ENCODE results near the gene HPSE2.

Gene HPSE2

DNA sequence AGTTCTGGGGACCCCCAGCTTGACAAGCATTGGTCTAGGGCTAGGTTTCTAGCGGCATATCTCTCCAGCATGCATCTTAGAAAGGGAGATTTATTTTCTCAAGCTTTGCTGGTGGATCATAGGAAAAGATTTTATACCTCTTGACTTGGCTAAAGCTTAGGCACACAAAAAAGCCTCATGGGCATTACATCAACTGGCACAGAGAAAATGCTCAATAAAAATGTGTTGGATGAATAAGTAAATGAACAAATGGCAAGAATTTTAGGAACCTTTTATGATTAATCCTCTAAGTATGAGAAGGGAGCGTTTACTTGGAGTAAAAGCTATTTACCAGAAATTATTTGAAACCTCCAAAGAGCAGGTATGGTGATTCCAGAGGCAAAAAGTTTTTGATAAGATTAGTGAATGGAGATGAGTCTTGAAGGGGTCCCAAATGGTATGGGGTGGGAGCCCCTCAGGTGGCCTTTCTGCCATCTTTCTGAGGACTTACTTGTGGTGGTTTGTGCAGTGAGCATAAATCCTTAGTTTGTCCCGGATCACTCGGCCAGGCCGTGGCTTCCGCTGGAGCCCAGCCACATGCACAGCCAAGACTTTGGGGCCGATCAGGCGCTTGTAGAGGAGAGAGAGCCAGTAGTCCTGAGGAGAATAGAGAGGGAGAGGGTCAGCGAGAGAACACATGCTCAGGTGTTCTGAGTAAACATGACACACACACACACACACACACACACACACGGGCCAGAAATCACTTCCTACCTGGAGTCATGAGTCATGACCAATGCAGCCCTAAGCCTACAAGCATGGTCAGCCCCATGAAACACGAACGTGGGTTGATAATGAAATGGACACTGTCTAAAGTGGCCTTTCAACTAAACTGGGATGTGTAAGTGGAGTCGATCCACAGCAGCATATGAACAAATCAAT is 745.8 kb downstream of the HPSE2 start:
- ATAC-seq (ENCODE audit: insufficient read depth, low read depth) (no peak), DNase-seq (no peak)
- no peak overlapping the region for H3K27ac ChIP-seq (ENCODE audit: low read length)
- TF ChIP-seq, protein P1, sequence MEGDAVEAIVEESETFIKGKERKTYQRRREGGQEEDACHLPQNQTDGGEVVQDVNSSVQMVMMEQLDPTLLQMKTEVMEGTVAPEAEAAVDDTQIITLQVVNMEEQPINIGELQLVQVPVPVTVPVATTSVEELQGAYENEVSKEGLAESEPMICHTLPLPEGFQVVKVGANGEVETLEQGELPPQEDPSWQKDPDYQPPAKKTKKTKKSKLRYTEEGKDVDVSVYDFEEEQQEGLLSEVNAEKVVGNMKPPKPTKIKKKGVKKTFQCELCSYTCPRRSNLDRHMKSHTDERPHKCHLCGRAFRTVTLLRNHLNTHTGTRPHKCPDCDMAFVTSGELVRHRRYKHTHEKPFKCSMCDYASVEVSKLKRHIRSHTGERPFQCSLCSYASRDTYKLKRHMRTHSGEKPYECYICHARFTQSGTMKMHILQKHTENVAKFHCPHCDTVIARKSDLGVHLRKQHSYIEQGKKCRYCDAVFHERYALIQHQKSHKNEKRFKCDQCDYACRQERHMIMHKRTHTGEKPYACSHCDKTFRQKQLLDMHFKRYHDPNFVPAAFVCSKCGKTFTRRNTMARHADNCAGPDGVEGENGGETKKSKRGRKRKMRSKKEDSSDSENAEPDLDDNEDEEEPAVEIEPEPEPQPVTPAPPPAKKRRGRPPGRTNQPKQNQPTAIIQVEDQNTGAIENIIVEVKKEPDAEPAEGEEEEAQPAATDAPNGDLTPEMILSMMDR (IDR thresholded peaks at IDR 0.05; ENCODE audit: borderline replicate concordance, extremely low read depth, low read length, poor library complexity, severe bottlenecking): no peak
- TF ChIP-seq EZH2 (IDR thresholded peaks at IDR 0.05; ENCODE audit: borderline replicate concordance, low read depth, low read length, severe bottlenecking): no peak
- H3K4me3 ChIP-seq (ENCODE audit: low read depth in 1 of 2, low read length in 2 of 2): no peak overlapping the region
- H3K36me3 ChIP-seq (ENCODE audit: insufficient read depth, low read length): no peaks in the 10 kb centered on the region
- H3K9ac ChIP-seq (ENCODE audit: low read depth, low read length): no peak overlapping the region
- H3K4me2 ChIP-seq (ENCODE audit: insufficient read depth, low read length): no peak overlapping the region
- no peaks in the 10 kb centered on the region for H3K27me3 ChIP-seq (ENCODE audit: insufficient read depth, low read length, poor library complexity)
- H3K9me3 ChIP-seq (ENCODE audit: insufficient read depth, low read length, severe bottlenecking): no peaks in the 10 kb centered on the region
- no peak overlapping the region for H2AFZ ChIP-seq (ENCODE audit: low read depth, low read length)
- no peaks in the 10 kb centered on the region for H4K20me1 ChIP-seq (ENCODE audit: insufficient read depth, low read length)
- H3K4me1 ChIP-seq (ENCODE audit: insufficient read depth, low read length): no peaks in the 10 kb centered on the region
- no peaks in the 10 kb centered on the region for H3K79me2 ChIP-seq (ENCODE audit: insufficient read depth, low read length)

DNA sequence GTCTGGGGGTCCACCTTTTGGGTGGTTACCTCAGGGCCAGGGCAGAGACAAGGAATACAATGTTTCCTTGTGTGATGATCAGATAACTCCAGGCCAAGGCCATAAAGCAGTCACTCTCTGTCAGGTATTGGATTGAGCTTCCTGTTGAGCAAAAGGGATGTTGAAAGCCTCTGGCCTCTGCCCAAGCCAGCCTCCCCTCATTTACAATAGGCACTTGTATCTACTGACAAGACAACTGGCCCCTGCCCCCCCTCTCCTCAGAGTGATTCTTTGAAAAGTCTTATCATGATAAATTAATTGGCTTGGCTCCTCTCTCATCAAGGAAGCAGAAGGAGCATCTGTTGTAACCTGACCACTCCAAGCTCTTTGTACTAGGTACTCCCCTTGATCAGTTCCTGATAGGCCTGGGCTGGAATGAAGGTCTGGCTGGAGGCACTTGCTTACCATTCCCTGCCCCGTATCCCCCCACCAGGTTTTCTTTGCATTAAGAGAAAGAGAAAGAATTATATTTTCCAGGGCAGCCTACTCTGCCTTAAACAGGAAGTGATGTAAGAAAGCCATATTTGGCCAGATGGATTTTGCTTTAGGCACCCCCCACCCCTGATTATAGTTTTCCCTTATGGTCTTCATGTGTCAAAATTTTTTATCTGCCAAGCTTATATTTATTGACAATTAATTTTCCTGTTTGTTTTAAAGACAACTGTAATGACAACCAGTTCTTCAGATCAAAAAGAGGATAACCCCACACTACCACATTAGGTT is 746.8 kb downstream of the HPSE2 start:
- H3K79me2 ChIP-seq (ENCODE audit: insufficient read depth, low read length): no peaks in the 10 kb centered on the region
- H3K4me2 ChIP-seq (ENCODE audit: insufficient read depth, low read length): no peak overlapping the region
- no peaks in the 10 kb centered on the region for H3K9me3 ChIP-seq (ENCODE audit: insufficient read depth, low read length, severe bottlenecking)
- no peak overlapping the region for H3K4me3 ChIP-seq (ENCODE audit: low read depth in 1 of 2, low read length in 2 of 2)
- H3K27ac ChIP-seq (ENCODE audit: low read length): no peak overlapping the region
- H4K20me1 ChIP-seq (ENCODE audit: insufficient read depth, low read length): no peaks in the 10 kb centered on the region
- no peaks in the 10 kb centered on the region for H3K36me3 ChIP-seq (ENCODE audit: insufficient read depth, low read length)
- no peaks in the 10 kb centered on the region for H3K27me3 ChIP-seq (ENCODE audit: insufficient read depth, low read length, poor library complexity)
- H3K9ac ChIP-seq (ENCODE audit: low read depth, low read length): no peak overlapping the region
- no peak for DNase-seq
- H2AFZ ChIP-seq (ENCODE audit: low read depth, low read length): no peak overlapping the region
- TF ChIP-seq, protein P1 (IDR thresholded peaks at IDR 0.05; ENCODE audit: borderline replicate concordance, extremely low read depth, low read length, poor library complexity, severe bottlenecking): no peak
- TF ChIP-seq EZH2 (IDR thresholded peaks at IDR 0.05; ENCODE audit: borderline replicate concordance, low read depth, low read length, severe bottlenecking): no peak
- ATAC-seq (ENCODE audit: insufficient read depth, low read depth): no peak
- no peaks in the 10 kb centered on the region for H3K4me1 ChIP-seq (ENCODE audit: insufficient read depth, low read length)

DNA sequence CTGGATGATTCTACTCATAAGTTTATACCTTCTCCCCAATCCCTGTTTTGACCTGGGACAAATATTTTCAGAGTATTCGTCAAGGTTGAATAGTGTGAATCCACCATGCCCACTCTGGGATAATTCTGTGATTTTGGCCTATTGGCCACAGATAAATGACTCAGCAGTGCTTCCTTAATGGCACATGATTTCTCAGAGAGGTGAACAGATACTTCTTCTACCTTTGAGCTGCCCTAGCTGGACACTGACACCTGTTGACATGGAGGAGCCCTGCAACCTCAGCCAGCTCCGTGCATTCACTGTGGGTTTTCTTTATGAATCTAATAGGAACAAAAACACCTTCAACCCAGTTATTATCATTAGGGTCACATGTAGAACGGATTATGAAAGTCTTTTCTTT is 748.0 kb downstream of the HPSE2 start:
- no peaks in the 10 kb centered on the region for H4K20me1 ChIP-seq (ENCODE audit: insufficient read depth, low read length)
- TF ChIP-seq, protein P1 (IDR thresholded peaks at IDR 0.05; ENCODE audit: borderline replicate concordance, extremely low read depth, low read length, poor library complexity, severe bottlenecking): no peak
- TF ChIP-seq EZH2 (IDR thresholded peaks at IDR 0.05; ENCODE audit: borderline replicate concordance, low read depth, low read length, severe bottlenecking): no peak
- no peak overlapping the region for H2AFZ ChIP-seq (ENCODE audit: low read depth, low read length)
- no peak overlapping the region for H3K4me2 ChIP-seq (ENCODE audit: insufficient read depth, low read length)
- H3K27ac ChIP-seq (ENCODE audit: low read length): no peak overlapping the region
- ATAC-seq (ENCODE audit: insufficient read depth, low read depth) (no peak), DNase-seq (no peak)
- H3K36me3 ChIP-seq (ENCODE audit: insufficient read depth, low read length): no peaks in the 10 kb centered on the region
- H3K27me3 ChIP-seq (ENCODE audit: insufficient read depth, low read length, poor library complexity): no peaks in the 10 kb centered on the region
- no peaks in the 10 kb centered on the region for H3K9me3 ChIP-seq (ENCODE audit: insufficient read depth, low read length, severe bottlenecking)
- no peaks in the 10 kb centered on the region for H3K4me1 ChIP-seq (ENCODE audit: insufficient read depth, low read length)
- H3K79me2 ChIP-seq (ENCODE audit: insufficient read depth, low read length): no peaks in the 10 kb centered on the region
- no peak overlapping the region for H3K4me3 ChIP-seq (ENCODE audit: low read depth in 1 of 2, low read length in 2 of 2)
- no peak overlapping the region for H3K9ac ChIP-seq (ENCODE audit: low read depth, low read length)

All from DND-41 (cell line).